DOHH2 (cell line): Measurements from ENCODE around the gene ESCO1.

ENCODE experiments used
- CTCF ChIP-seq: fragments of 200-600 bp; sonication (generic); IDR thresholded peaks from one replicate; pipeline ENCODE4 v1.5.1; 2014; ENCODE audit warnings: antibody characterized with exemption, mild to moderate bottlenecking, low read depth, low read length; ENCODE audit not compliant: poor library complexity, severe bottlenecking
- EZH2phosphoT487 ChIP-seq: fragments of 200-600 bp; sonication (generic); IDR thresholded peaks from 2 replicates; pipeline ENCODE4 v1.6.1; 2017; ENCODE audit warnings: borderline replicate concordance, mild to moderate bottlenecking, antibody characterized with exemption, low read length, moderate library complexity, mixed read lengths

GRCh38 chr18:21484851-21485636 is 115.5 kb downstream of the ESCO1 start:
- TF ChIP-seq CTCF (no peak), EZH2phosphoT487 (no peak)
